GM12865 (cell line): ENCODE results near the gene INTS15.

Experiments used
- DNase-seq: peaks from one replicate; pipeline ENCODE4 v3.0.0; 2010; ENCODE audit warnings: low read depth
- H3K4me3 ChIP-seq: 2 replicates; pipeline ENCODE4 v1.5.1; 2011; ENCODE audit warnings: mild to moderate bottlenecking, low read depth, low read length, control low read depth
- CTCF ChIP-seq: IDR thresholded peaks from 2 replicates; pipeline ENCODE4 v1.5.1; 2011; ENCODE audit warnings: low read length, control low read depth, low read depth, inconsistent platforms; ENCODE audit not compliant: insufficient read depth; ENCODE audit errors: missing control alignments

Gene INTS15

GRCh38 chr7:6650086-6650485, 60.3 kb downstream of the INTS15 start:
- no peak for TF ChIP-seq CTCF
- no peak for DNase-seq
- no peak overlapping the region for H3K4me3 ChIP-seq

GRCh38 chr7:6650521-6651011, 60.7 kb downstream of the INTS15 start:
- no peak for DNase-seq

GRCh38 chr7:6651851-6652445, 62.1 kb downstream of the INTS15 start:
- DNase-seq: no peak
- H3K4me3 ChIP-seq: no peak overlapping the region
- no peak for TF ChIP-seq CTCF

More at GRCh38 chr7:6650521-6651011, 60.7 kb downstream of the INTS15 start:
- no peak for TF ChIP-seq CTCF
- no peak overlapping the region for H3K4me3 ChIP-seq

GRCh38 chr7:6652446-6653011, 62.7 kb downstream of the INTS15 start:
- DNase-seq: no peak
- no peak overlapping the region for H3K4me3 ChIP-seq
- TF ChIP-seq CTCF: no peak

GRCh38 chr7:6653071-6654003, 63.5 kb downstream of the INTS15 start:
- H3K4me3 ChIP-seq: no peak overlapping the region
- DNase-seq: no peak
- TF ChIP-seq CTCF: no peak

GRCh38 chr7:6654113-6654841, 64.5 kb downstream of the INTS15 start:
- no peak overlapping the region for H3K4me3 ChIP-seq
- no peak for TF ChIP-seq CTCF
- no peak for DNase-seq
